GM12878 (cell line): Measurements from ENCODE around the gene PRDX3. TPM values are rescaled to one million over a fixed set of nuclear protein-coding genes. Genes with fewer than 3 reads are reported as not detected.
A peak's percentile ranks its signal among the peaks of the same experiment; 100 is the strongest.

ENCODE experiments used
- ATAC-seq: fragments of 200-7000 bp; cut with Tn5 transposase; 3 replicates; pipeline ENCODE4 v1.9.1; 2020; ENCODE audit warnings: mild to moderate bottlenecking, moderate library complexity
- BruUV-seq: library from RNA; stranded (reverse); fragments of 400-500 nt; replicated peaks from 2 replicates; lab custom pipeline; 2021; lab: Mats Ljungman, UMichigan
- CTCF ChIA-PET: fragments of 300-600 bp; sonication (Branson Sonifier 250); formaldehyde crosslinking; extraction: SDS; loops from one replicate; lab custom pipeline; 2021; ENCODE audit warnings: inconsistent platforms; lab: Yijun Ruan, JAX
- POLR2A ChIA-PET: fragments of 350-600 bp; formaldehyde crosslinking; extraction: SDS; loops from one replicate; lab custom pipeline; 2021; ENCODE audit warnings: inconsistent platforms; lab: Charles Lee
- RAD21 ChIA-PET: fragments of 300-600 bp; sonication (Branson Sonifier 250); formaldehyde crosslinking; loops from one replicate; lab custom pipeline; 2023; ENCODE audit warnings: antibody characterized with exemption; ENCODE audit not compliant: unreplicated experiment; lab: Charles Lee
- SMC1A ChIA-PET: fragments of 300-600 bp; sonication (Branson Sonifier 250); formaldehyde crosslinking; loops from one replicate; lab custom pipeline; 2023; ENCODE audit not compliant: unreplicated experiment, uncharacterized antibody; lab: Charles Lee
- DNase-seq: peaks from one replicate; pipeline ENCODE4 v3.0.0-alpha.2; 2011; ENCODE audit warnings: low read depth, low spot score
- FAIRE-seq: peaks from 3 replicates; lab custom pipeline; 2011; peaks lifted over from hg19 to GRCh38; lab: Jason Lieb, UNC
- H2AFZ ChIP-seq: 2 replicates; pipeline ENCODE4 v1.6.0; 2011; ENCODE audit warnings: low read depth, low read length, control low read depth; ENCODE audit not compliant: control insufficient read depth
- H3K27ac ChIP-seq: 2 replicates; pipeline ENCODE4 v1.5.1; 2011; ENCODE audit warnings: control low read depth; ENCODE audit not compliant: control insufficient read depth, insufficient read depth
- H3K27me3 ChIP-seq, 2 experiments: replicated peaks in 1 of 2; 2 replicates each; pipeline versions ENCODE4 v1.6.0 to v1.6.1; 2011; ENCODE audit warnings: low read length in 1 of 2; ENCODE audit not compliant: control insufficient read depth in 2 of 2, insufficient read depth in 2 of 2
- H3K36me3 ChIP-seq, 2 experiments: 2 replicates each; pipeline ENCODE4 v1.5.1; 2011; ENCODE audit warnings: low read length in 1 of 2; ENCODE audit not compliant: control insufficient read depth in 2 of 2, insufficient read depth in 2 of 2
- H3K4me1 ChIP-seq: 2 replicates; pipeline ENCODE4 v1.6.1; 2011; ENCODE audit warnings: mild to moderate bottlenecking, low read length, moderate library complexity, mixed read lengths; ENCODE audit not compliant: control insufficient read depth, insufficient read depth
- H3K4me2 ChIP-seq: 2 replicates; pipeline ENCODE4 v1.6.0; 2011; ENCODE audit warnings: control low read depth; ENCODE audit not compliant: control insufficient read depth, insufficient read depth
- H3K4me3 ChIP-seq: fragments of 200-600 bp; sonication (generic); 2 replicates; pipeline ENCODE4 v1.5.1; 2016
- H3K79me2 ChIP-seq: 2 replicates; pipeline ENCODE4 v1.6.0; 2011; ENCODE audit warnings: low read length; ENCODE audit not compliant: control insufficient read depth, insufficient read depth
- H3K9ac ChIP-seq: 2 replicates; pipeline ENCODE4 v1.8.0; 2011; ENCODE audit warnings: low read length, control low read depth, mixed read lengths; ENCODE audit not compliant: control insufficient read depth, insufficient read depth
- H3K9me3 ChIP-seq: replicated peaks from 3 replicates; pipeline ENCODE4 v1.5.1; 2011; ENCODE audit warnings: mild to moderate bottlenecking, low read length; ENCODE audit not compliant: control insufficient read depth, insufficient read depth
- H4K20me1 ChIP-seq: 2 replicates; pipeline ENCODE4 v1.6.0; 2011; ENCODE audit not compliant: control insufficient read depth, insufficient read depth
- BACH1 ChIP-seq: fragments of 450-650 bp; IDR thresholded peaks from 2 replicates; pipeline ENCODE4 v1.6.1; 2017; ENCODE audit warnings: mild to moderate bottlenecking, borderline replicate concordance
- BHLHE40 ChIP-seq, 2 experiments: fragments of 450-650 bp in 1 of 2; IDR thresholded peaks; 2 replicates each; pipeline ENCODE4 v1.6.1; 2011 to 2017; ENCODE audit warnings: low read depth in 2 of 2, borderline replicate concordance in 1 of 2, improper control_type of control experiment in 1 of 2, low read length in 1 of 2, mild to moderate bottlenecking in 1 of 2
- CHD4 ChIP-seq: fragments of 200-600 bp; sonication (generic); IDR thresholded peaks from 2 replicates; pipeline ENCODE4 v1.6.1; 2016; ENCODE audit warnings: mild to moderate bottlenecking
- CTCF ChIP-seq, 3 experiments: IDR thresholded peaks in 2 of 3; conservative IDR thresholded peaks in 1 of 3; 2 replicates each; pipeline ENCODE4 v1.5.1; 2011; ENCODE audit warnings: low read depth in 3 of 3, low read length in 3 of 3, mild to moderate bottlenecking in 3 of 3, control low read depth in 2 of 3, moderate library complexity in 2 of 3, inconsistent platforms in 1 of 3, mixed read lengths in 1 of 3; ENCODE audit not compliant: control insufficient read depth in 2 of 3, insufficient read depth in 1 of 3; ENCODE audit errors: extremely low read depth in 1 of 3
- DPF2 ChIP-seq: fragments of 450-650 bp; IDR thresholded peaks from 2 replicates; pipeline ENCODE4 v1.6.1; 2017; ENCODE audit warnings: mild to moderate bottlenecking
- EGR1 ChIP-seq, 2 experiments: IDR thresholded peaks; 1 replicate in 1 of 2; 2 replicates in 1 of 2; pipeline ENCODE4 v1.6.1; 2011 to 2012; ENCODE audit warnings: low read depth in 2 of 2, low read length in 2 of 2, borderline replicate concordance in 1 of 2, mild to moderate bottlenecking in 1 of 2, moderate library complexity in 1 of 2
- GATAD2B ChIP-seq: fragments of 450-650 bp; conservative IDR thresholded peaks from 2 replicates; pipeline ENCODE4 v1.6.1; 2017; ENCODE audit warnings: low read depth, mild to moderate bottlenecking, moderate library complexity
- IKZF1 ChIP-seq: fragments of 450-650 bp; conservative IDR thresholded peaks from 2 replicates; pipeline ENCODE4 v1.6.1; 2017; ENCODE audit warnings: antibody characterized with exemption, mild to moderate bottlenecking
- LARP7 ChIP-seq: fragments of 450-650 bp; IDR thresholded peaks from 2 replicates; pipeline ENCODE4 v1.6.1; 2017; ENCODE audit warnings: mild to moderate bottlenecking
- MXI1 ChIP-seq: fragments of 150-350 bp; IDR thresholded peaks from 2 replicates; pipeline ENCODE4 v1.6.1; 2011; ENCODE audit warnings: low read depth, mild to moderate bottlenecking, inconsistent platforms, low read length, improper control_type of control experiment
- NKRF ChIP-seq: fragments of 450-650 bp; conservative IDR thresholded peaks from 2 replicates; pipeline ENCODE4 v1.6.1; 2017; ENCODE audit warnings: mild to moderate bottlenecking, moderate library complexity
- NRF1 ChIP-seq: conservative IDR thresholded peaks from 2 replicates; pipeline ENCODE4 v1.6.1; 2011; ENCODE audit warnings: mild to moderate bottlenecking, low read depth, low read length, improper control_type of control experiment
- PAX5 ChIP-seq: IDR thresholded peaks from 2 replicates; pipeline ENCODE4 v1.6.1; 2011; ENCODE audit warnings: low read depth, low read length, borderline replicate concordance
- RUNX3 ChIP-seq: IDR thresholded peaks from 2 replicates; pipeline ENCODE4 v1.6.1; 2012; ENCODE audit warnings: low read length, inconsistent platforms
- SPI1 ChIP-seq: IDR thresholded peaks from 2 replicates; pipeline ENCODE4 v1.6.1; 2011; ENCODE audit warnings: low read depth, mild to moderate bottlenecking, low read length, moderate library complexity, borderline replicate concordance; ENCODE audit not compliant: insufficient read depth
- USF2 ChIP-seq: IDR thresholded peaks from 2 replicates; pipeline ENCODE4 v1.6.1; 2011; ENCODE audit warnings: low read depth, low read length, improper control_type of control experiment, borderline replicate concordance
- WGBS: methylation state at CpG from one replicate; pipeline ENCODE4 v1.1.6; 2016; ENCODE audit warnings: low lambda C conversion rate; ENCODE audit not compliant: insufficient replicate concordance, insufficient coverage; ENCODE audit errors: missing lambda C conversion rate; 5-methylcytosine and 5-hydroxymethylcytosine counted together
- in situ Hi-C: fragments of 300-500 bp; cut with MboI; formaldehyde crosslinking; loops from 9 replicates; pipeline ENCODE4 v1.14.3; 2018; ENCODE audit warnings: mixed read lengths
- intact Hi-C: fragments of 100-400 bp; cut with micrococcal nuclease; formaldehyde crosslinking; loops from one replicate; pipeline ENCODE4 v1.14.2; 2022; ENCODE audit not compliant: unreplicated experiment
- polyA plus RNA-seq, 11 experiments: library from polyadenylated mRNA; depleted of rRNA in 4 of 11; unstranded in 6 of 11; stranded (reverse) in 5 of 11; fragments of >200 nt; fragmentation: Nextera tagmentation in 4 of 11; fragmentation: Illumina TruSeq in 1 of 11; extraction: Ambion mirVana in 4 of 11; extraction: Trizol in 1 of 11; gene quantifications; 1 replicate in 1 of 11; 2 replicates in 10 of 11; pipeline versions ENCODE4 v1.2.1 to v1.2.3, GENCODE V29; 2011 to 2016; ENCODE audit warnings: inconsistent platforms in 2 of 11, missing spikeins in 2 of 11, low read depth in 1 of 11
- total RNA-seq, 4 experiments: library from RNA; depleted of rRNA in 3 of 4; stranded (reverse); fragments of >200 nt in 3 of 4; fragmentation: Illumina TruSeq in 1 of 4; extraction: Trizol in 1 of 4; gene quantifications; 2 replicates each; pipeline versions ENCODE4 v1.2.1 to v1.2.3, GENCODE V29; 2013 to 2021

PRDX3 gene
- total and polyA plus RNA-seq, 10 of the 15 experiments (the other 5 are each of a cell fraction or from before 2014, with no cell fraction given) = 195 to 1,431 (median 398) TPM

- H3K4me2 ChIP-seq = peak overlapping the region; percentile 51
- H3K9me3 ChIP-seq = no peaks in the 10 kb centered on the region
- ATAC-seq (peak; percentile 21), DNase-seq (no peak), FAIRE-seq (peak; percentile 27)
- RAD21 ChIA-PET = interaction anchor here (0.8 to 3.8 kb wide), 25 partner anchors 9 to 497 kb away, joined by 3 to 46 read pairs (median 5); partner anchors contain the start of genes PRDX3, RGS10 and SFXN4
- H3K27ac ChIP-seq = peak overlapping the region; percentile 80
- no peaks in the 10 kb centered on the region for H4K20me1 ChIP-seq
- CTCF ChIA-PET = interaction anchor here (0.6 to 4.6 kb wide), 25 partner anchors 10 to 533 kb away, joined by 3 to 43 read pairs (median 3); partner anchors contain the start of genes BAG3 and RGS10
- H3K4me3 ChIP-seq = peak overlapping the region; percentile 80
- BruUV-seq = no TSS peak
- H3K27me3 ChIP-seq = no peaks in the 10 kb centered on the region
- SMC1A ChIA-PET = interaction anchor here (0.6 to 5.3 kb wide), 17 partner anchors 8 to 285 kb away, joined by 3 to 28 read pairs (median 5); no protein-coding TSS in a partner anchor
- no peak for TF ChIP-seq CHD4
- TF ChIP-seq CTCF (IDR thresholded peaks at IDR 0.05 in 2 of 3, conservative IDR thresholded peaks at IDR 0.05 in 1 of 3; ENCODE audit: control insufficient read depth in 2 of 3, extremely low read depth in 1 of 3, insufficient read depth in 1 of 3, low read depth in 3 of 3, low read length in 3 of 3) = 0 out of 6 replicates have a peak, but pooled peaks of 1 of the 3 experiments have one; percentile 5
- 0 out of 3 replicates have a peak, but pooled peaks of 1 of the 2 experiments have one; percentile 13 for TF ChIP-seq EGR1 (IDR thresholded peaks at IDR 0.05; ENCODE audit: borderline replicate concordance in 1 of 2, low read depth in 2 of 2, low read length in 2 of 2)
- no peak for TF ChIP-seq SPI1
- TF ChIP-seq IKZF1 = 0 out of 2 replicates have a peak, but pooled peaks have one; percentile 28
- TF ChIP-seq BHLHE40 (IDR thresholded peaks at IDR 0.05; ENCODE audit: borderline replicate concordance in 1 of 2, low read depth in 2 of 2, low read length in 1 of 2) = peak in 1 of 2 experiments; percentile 64; a peak in 2 of 4 replicates
- TF ChIP-seq NKRF = peak; percentile 71
- no peak for TF ChIP-seq NRF1
- 0 out of 2 replicates have a peak, but pooled peaks have one; percentile 9 for TF ChIP-seq BACH1
- TF ChIP-seq RUNX3 = 0 out of 2 replicates have a peak, but pooled peaks have one; percentile 9
- no peak for TF ChIP-seq USF2
- TF ChIP-seq MXI1 = peak; percentile 34; the same call in 1 of the 2 replicates
- no peak for TF ChIP-seq PAX5
- TF ChIP-seq GATAD2B = peak; percentile 45; the same call in 1 of the 2 replicates
- peak; percentile 23; the same call in 1 of the 2 replicates for TF ChIP-seq DPF2
- TF ChIP-seq LARP7 = peak; percentile 50; the same call in 1 of the 2 replicates
- 2% methylated on average over 52 of the region's 62 CpGs for WGBS
- in situ Hi-C loops = loop anchor here (5.0 kb wide), 1 partner anchor 284 kb away; no protein-coding TSS in a partner anchor
- peaks cover 52% of the 10 kb centered on the region for H3K79me2 ChIP-seq
- peak overlapping the region; percentile 70 for H3K9ac ChIP-seq
- intact Hi-C loops = loop anchor here (1.0 to 5.0 kb wide), 7 partner anchors 61 to 444 kb away; partner anchors contain the start of genes BAG3, RGS10 and TIAL1
- peaks cover 17% of the 10 kb centered on the region for H3K4me1 ChIP-seq
- peak overlapping the region; percentile 49 for H2AFZ ChIP-seq
- no peaks in the 10 kb centered on the region for H3K36me3 ChIP-seq
- POLR2A ChIA-PET = interaction anchor here (1.2 to 1.6 kb wide), 5 partner anchors 63 to 389 kb away, joined by 3 to 11 read pairs (median 3); partner anchors contain the start of gene TIAL1
Observed at GRCh38 chr10:119207713-119208552, 29.3 kb upstream of the PRDX3 start.
